H9 (cell line): ENCODE results near the gene RBMS3. TPM values are rescaled to one million over a fixed set of nuclear protein-coding genes. Genes with fewer than 3 reads are reported as not detected.

Source experiments
- DNase-seq: peaks from one replicate; pipeline ENCODE4 v3.0.0-alpha.2; 2017
- H2AFZ ChIP-seq: one replicate; pipeline ENCODE4 v1.6.1; 2013; ENCODE audit warnings: mild to moderate bottlenecking, low read length, control low read depth, moderate library complexity
- H2AK5ac ChIP-seq: 2 replicates; pipeline ENCODE4 v1.6.1; 2013; ENCODE audit warnings: low read length, control low read depth, mixed read lengths; ENCODE audit not compliant: insufficient read length
- H2BK120ac ChIP-seq: one replicate; pipeline ENCODE4 v1.6.1; 2013; ENCODE audit warnings: low read depth, mild to moderate bottlenecking, low read length, control low read depth, inconsistent platforms; ENCODE audit not compliant: poor library complexity, severe bottlenecking
- H2BK12ac ChIP-seq: 2 replicates; pipeline ENCODE4 v1.6.1; 2013; ENCODE audit warnings: low read length, control low read depth, mixed read lengths, low read depth; ENCODE audit not compliant: insufficient read length
- H2BK15ac ChIP-seq: 2 replicates; pipeline ENCODE4 v1.6.1; 2013; ENCODE audit warnings: low read depth, low read length, control low read depth
- H2BK20ac ChIP-seq: one replicate; pipeline ENCODE4 v1.6.1; 2013; ENCODE audit warnings: low read depth, mild to moderate bottlenecking, low read length, control low read depth, inconsistent platforms; ENCODE audit not compliant: poor library complexity, severe bottlenecking
- H2BK5ac ChIP-seq: 2 replicates; pipeline ENCODE4 v1.6.1; 2013; ENCODE audit warnings: low read length, control low read depth, mixed read lengths; ENCODE audit not compliant: insufficient read length
- H3K14ac ChIP-seq: 2 replicates; pipeline ENCODE4 v1.6.1; 2013; ENCODE audit warnings: low read length, control low read depth; ENCODE audit not compliant: insufficient read depth
- H3K18ac ChIP-seq: 2 replicates; pipeline ENCODE4 v1.6.1; 2013; ENCODE audit warnings: low read depth, mild to moderate bottlenecking, mixed read lengths, low read length, control low read depth; ENCODE audit not compliant: insufficient read length
- H3K23ac ChIP-seq: 2 replicates; pipeline ENCODE4 v1.6.1; 2013; ENCODE audit warnings: low read length, control low read depth, mixed read lengths, low read depth; ENCODE audit not compliant: insufficient read length
- H3K23me2 ChIP-seq: 2 replicates; pipeline ENCODE4 v1.6.1; 2013; ENCODE audit warnings: low read depth, mild to moderate bottlenecking, mixed read lengths, low read length, control low read depth; ENCODE audit not compliant: insufficient read length, poor library complexity, severe bottlenecking
- H3K27ac ChIP-seq: 2 replicates; pipeline ENCODE4 v1.5.1; 2013; ENCODE audit warnings: low read length, control low read depth, mixed read lengths, low read depth; ENCODE audit not compliant: insufficient read length
- H3K27me3 ChIP-seq: 2 replicates; pipeline ENCODE4 v1.6.1; 2013; ENCODE audit warnings: low read length, control low read depth, inconsistent platforms; ENCODE audit not compliant: insufficient read depth
- H3K4ac ChIP-seq: 2 replicates; pipeline ENCODE4 v1.6.1; 2013; ENCODE audit warnings: low read depth, mild to moderate bottlenecking, control low read depth, inconsistent platforms, low read length, moderate library complexity
- H3K4me1 ChIP-seq: 2 replicates; pipeline ENCODE4 v1.6.1; 2013; ENCODE audit warnings: low read length, control low read depth, inconsistent platforms; ENCODE audit not compliant: insufficient read depth
- H3K4me2 ChIP-seq: 2 replicates; pipeline ENCODE4 v1.6.1; 2013; ENCODE audit warnings: low read length, control low read depth, mixed read lengths; ENCODE audit not compliant: insufficient read length, insufficient read depth
- H3K56ac ChIP-seq: 2 replicates; pipeline ENCODE4 v1.6.1; 2013; ENCODE audit warnings: low read depth, mild to moderate bottlenecking, mixed read lengths, low read length, control low read depth; ENCODE audit not compliant: insufficient read length
- H3K79me1 ChIP-seq: 2 replicates; pipeline ENCODE4 v1.6.1; 2013; ENCODE audit warnings: low read depth, mild to moderate bottlenecking, moderate library complexity, low read length, control low read depth, inconsistent platforms; ENCODE audit not compliant: insufficient read depth, poor library complexity, severe bottlenecking
- H3K79me2 ChIP-seq: 2 replicates; pipeline ENCODE4 v1.6.1; 2013; ENCODE audit warnings: low read length, control low read depth, inconsistent platforms; ENCODE audit not compliant: insufficient read depth
- H3K9ac ChIP-seq: 2 replicates; pipeline ENCODE4 v1.6.1; 2013; ENCODE audit warnings: low read length, control low read depth, mixed read lengths; ENCODE audit not compliant: insufficient read length; ENCODE audit errors: extremely low read depth
- H3K9me3 ChIP-seq: one replicate; pipeline ENCODE4 v1.6.1; 2013; ENCODE audit warnings: low read depth, low read length, inconsistent platforms; ENCODE audit not compliant: control insufficient read depth
- H3T11ph ChIP-seq: one replicate; pipeline ENCODE4 v1.6.1; 2013; ENCODE audit warnings: mild to moderate bottlenecking, low read length, control low read depth, inconsistent platforms
- H4K20me1 ChIP-seq: one replicate; pipeline ENCODE4 v1.6.1; 2013; ENCODE audit not compliant: control insufficient read depth, insufficient read length, insufficient read depth
- H4K5ac ChIP-seq: 2 replicates; pipeline ENCODE4 v1.6.1; 2013; ENCODE audit warnings: low read depth, mild to moderate bottlenecking, mixed read lengths, low read length, control low read depth; ENCODE audit not compliant: insufficient read length
- H4K8ac ChIP-seq: replicated peaks from 2 replicates; pipeline ENCODE4 v1.6.1; 2013; ENCODE audit warnings: low read length, control low read depth, mixed read lengths, low read depth; ENCODE audit not compliant: insufficient read length
- H4K91ac ChIP-seq: 2 replicates; pipeline ENCODE4 v1.6.1; 2013; ENCODE audit warnings: low read depth, mild to moderate bottlenecking, moderate library complexity, mixed read lengths, low read length, control low read depth; ENCODE audit not compliant: insufficient read length
- H3K27ac Mint-ChIP-seq, 3 experiments: 2 replicates in 2 of 3; 3 replicates in 1 of 3; pipeline ENCODE4 v1.8.0; 2020 to 2021; ENCODE audit warnings: mixed read lengths in 3 of 3, mild to moderate bottlenecking in 1 of 3, moderate library complexity in 1 of 3
- H3K27me3 Mint-ChIP-seq: 2 replicates; pipeline ENCODE4 v1.8.0; 2021; ENCODE audit warnings: low read depth, mild to moderate bottlenecking, moderate library complexity, mixed read lengths
- H3K36me3 Mint-ChIP-seq, 3 experiments: 2 replicates in 2 of 3; 3 replicates in 1 of 3; pipeline ENCODE4 v1.8.0; 2020 to 2021; ENCODE audit warnings: low read depth in 3 of 3, mixed read lengths in 3 of 3; ENCODE audit not compliant: insufficient read depth in 1 of 3
- H3K4me1 Mint-ChIP-seq, 2 experiments: 2 replicates each; pipeline ENCODE4 v1.8.0; 2020; ENCODE audit warnings: mixed read lengths in 2 of 2
- H3K4me3 Mint-ChIP-seq, 2 experiments: 2 replicates in 1 of 2; 3 replicates in 1 of 2; pipeline ENCODE4 v1.8.0; 2020 to 2021; ENCODE audit warnings: mild to moderate bottlenecking in 2 of 2, mixed read lengths in 2 of 2, moderate library complexity in 1 of 2
- H3K9me3 Mint-ChIP-seq, 2 experiments: 2 replicates in 1 of 2; 3 replicates in 1 of 2; pipeline ENCODE4 v1.8.0; 2020; ENCODE audit warnings: mild to moderate bottlenecking in 2 of 2, mixed read lengths in 2 of 2, moderate library complexity in 1 of 2
- whole genome bisulfite sequencing: extraction: QIAGEN DNeasy Blood & Tissue Kit; methylation state at CpG from one replicate; pipeline ENCODE4 v1.1.7; 2013; ENCODE audit warnings: missing lambda C conversion rate, low lambda C conversion rate, mixed read lengths; ENCODE audit not compliant: insufficient read length; ENCODE audit errors: extremely low coverage; 5-methylcytosine and 5-hydroxymethylcytosine counted together
- total RNA-seq: library from RNA; stranded (reverse); gene quantifications from 2 replicates; pipeline ENCODE4 v1.2.1, GENCODE V29; 2021
- TF ChIP-seq, protein P1 (sequence below): fragments of 200-600 bp; sonication (generic); conservative IDR thresholded peaks from 3 replicates; pipeline ENCODE4 v1.8.0; 2021; ENCODE audit warnings: antibody characterized with exemption, mild to moderate bottlenecking

Gene RBMS3
- total RNA-seq, 1 experiment from 2014 or later, result 8.1 TPM

DNA sequence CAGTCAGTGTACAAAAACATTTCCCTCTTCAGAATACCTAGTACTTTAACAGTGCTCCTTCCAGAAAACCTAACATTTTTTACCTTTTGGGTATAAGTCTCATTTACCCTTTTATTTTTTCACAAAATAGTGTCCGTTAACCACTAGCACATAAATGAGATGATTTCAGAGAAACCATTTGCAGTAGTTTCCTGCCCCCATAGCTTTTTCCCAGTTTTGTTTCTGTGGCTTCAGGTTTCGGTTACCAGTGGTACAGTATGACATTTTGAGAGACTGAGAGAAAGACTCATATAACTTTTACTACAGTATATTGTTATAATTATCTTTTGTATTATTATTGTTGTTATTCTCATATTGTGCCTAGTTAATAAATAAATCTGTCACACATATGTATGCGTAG, 6.2 kb upstream of the RBMS3 start:
- H3K27ac Mint-ChIP-seq, result no peak overlapping the region
- H3K9me3 Mint-ChIP-seq, result no peaks in the 10 kb centered on the region
- Histone ChIP-seq H3K79me2 (no peaks in the 10 kb centered on the region), H3T11ph (no peak overlapping the region), H3K23me2 (no peaks in the 10 kb centered on the region), H3K23ac (no peak overlapping the region), H3K4me2 (no peak overlapping the region), H3K9ac (no peak overlapping the region), H3K18ac (no peak overlapping the region), H4K91ac (no peak overlapping the region), H2BK12ac (no peak overlapping the region), H4K20me1 (no peaks in the 10 kb centered on the region), H2BK15ac (no peak overlapping the region), H3K56ac (no peak overlapping the region), H3K9me3 (no peaks in the 10 kb centered on the region), H4K8ac (no peak overlapping the region), H2AK5ac (no peak overlapping the region), H3K27me3 (no peaks in the 10 kb centered on the region), H3K4ac (no peak overlapping the region), H4K5ac (no peak overlapping the region), H2BK20ac (no peak overlapping the region), H3K14ac (no peak overlapping the region), H3K79me1 (no peaks in the 10 kb centered on the region), H2BK120ac (no peak overlapping the region), H3K4me1 (no peaks in the 10 kb centered on the region; the same call in 1 of the 2 replicates), H2BK5ac (no peak overlapping the region), H3K27ac (no peak overlapping the region), H2AFZ (no peak overlapping the region)
- DNase-seq, result no peak
- TF ChIP-seq, protein P1, sequence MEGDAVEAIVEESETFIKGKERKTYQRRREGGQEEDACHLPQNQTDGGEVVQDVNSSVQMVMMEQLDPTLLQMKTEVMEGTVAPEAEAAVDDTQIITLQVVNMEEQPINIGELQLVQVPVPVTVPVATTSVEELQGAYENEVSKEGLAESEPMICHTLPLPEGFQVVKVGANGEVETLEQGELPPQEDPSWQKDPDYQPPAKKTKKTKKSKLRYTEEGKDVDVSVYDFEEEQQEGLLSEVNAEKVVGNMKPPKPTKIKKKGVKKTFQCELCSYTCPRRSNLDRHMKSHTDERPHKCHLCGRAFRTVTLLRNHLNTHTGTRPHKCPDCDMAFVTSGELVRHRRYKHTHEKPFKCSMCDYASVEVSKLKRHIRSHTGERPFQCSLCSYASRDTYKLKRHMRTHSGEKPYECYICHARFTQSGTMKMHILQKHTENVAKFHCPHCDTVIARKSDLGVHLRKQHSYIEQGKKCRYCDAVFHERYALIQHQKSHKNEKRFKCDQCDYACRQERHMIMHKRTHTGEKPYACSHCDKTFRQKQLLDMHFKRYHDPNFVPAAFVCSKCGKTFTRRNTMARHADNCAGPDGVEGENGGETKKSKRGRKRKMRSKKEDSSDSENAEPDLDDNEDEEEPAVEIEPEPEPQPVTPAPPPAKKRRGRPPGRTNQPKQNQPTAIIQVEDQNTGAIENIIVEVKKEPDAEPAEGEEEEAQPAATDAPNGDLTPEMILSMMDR, result no peak
- no CpG with 5 or more reads among the region's 3 CpGs for WGBS
- H3K36me3 Mint-ChIP-seq, result no peaks in the 10 kb centered on the region
- peaks cover 12 to 22% of the 10 kb centered on the region in 2 experiments for H3K4me1 Mint-ChIP-seq
- no peak overlapping the region for H3K4me3 Mint-ChIP-seq
- H3K27me3 Mint-ChIP-seq, result no peaks in the 10 kb centered on the region
